Gastroesophageal sphincter (tissue), 3 donors: ENCODE data around the gene APOBEC3C.

Source experiments
- CTCF ChIP-seq, 4 experiments: fragments of 200-600 bp in 2 of 4; fragments of 450-650 bp in 2 of 4; sonication (generic) in 1 of 4; IDR thresholded peaks; one replicate each; pipeline ENCODE4 v1.5.1; 2017 to 2019; ENCODE audit warnings: antibody characterized with exemption in 4 of 4, mild to moderate bottlenecking in 2 of 4, moderate library complexity in 2 of 4
- POLR2AphosphoS5 ChIP-seq: sonication (generic); formaldehyde crosslinking; IDR thresholded peaks from one replicate; pipeline ENCODE4 v1.6.1; 2017; ENCODE audit warnings: antibody characterized with exemption

GRCh38 chr22:39028281-39028680 is 14.2 kb downstream of the APOBEC3C start:
- TF ChIP-seq CTCF (IDR thresholded peaks at IDR 0.05) (no peak), POLR2AphosphoS5 (no peak)
